ENCODE data around the gene NRIP1. TPM values are rescaled to one million over a fixed set of nuclear protein-coding genes. Genes with fewer than 3 reads are reported as not detected.

Gene NRIP1
- total RNA-seq, 1 experiment from 2014 or later: 10.4 TPM

DNA sequence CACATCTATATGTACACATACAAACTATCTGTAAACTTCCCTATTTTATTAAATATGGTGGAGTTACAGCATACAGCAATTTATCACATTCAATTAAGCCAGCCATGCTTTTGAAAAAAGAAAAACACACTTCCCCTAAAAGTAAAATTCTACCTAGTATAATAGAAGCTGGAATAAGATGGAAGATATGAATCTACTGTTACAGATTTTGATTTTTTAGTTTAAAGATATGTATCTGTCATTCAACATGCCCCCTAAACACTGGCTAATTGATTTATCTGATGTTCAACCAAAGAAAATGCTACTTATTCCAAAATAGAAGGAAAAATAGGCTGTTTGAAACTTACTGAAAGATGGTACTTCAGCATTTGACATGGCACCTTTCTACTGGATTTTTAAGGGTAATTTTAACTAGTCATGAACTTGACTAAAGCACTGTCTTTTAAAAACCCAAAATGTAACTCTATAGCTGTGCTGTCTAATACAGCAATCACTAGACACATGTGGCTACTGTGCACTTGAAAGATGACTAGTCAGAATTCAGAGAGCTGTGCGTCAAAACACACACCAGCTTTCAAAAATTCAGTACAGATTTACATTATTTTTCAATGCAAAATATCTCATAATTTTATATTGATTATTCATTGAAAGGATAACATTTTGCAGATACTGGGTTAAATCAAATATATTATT, 25.0 kb downstream of the NRIP1 start:
- H4K8ac ChIP-seq (replicated peaks; ENCODE audit: insufficient read length, low read depth, low read length): no peak overlapping the region
- H3T11ph ChIP-seq (ENCODE audit: low read length): no peak overlapping the region
- H3K4me2 ChIP-seq (ENCODE audit: insufficient read depth, insufficient read length, low read length): no peak overlapping the region
- no peaks in the 10 kb centered on the region for H3K4me1 ChIP-seq (ENCODE audit: insufficient read depth, low read length)
- peaks cover 1 to 9% (median 8%) of the 10 kb centered on the region in 3 experiments; a peak in 6 of 7 replicates for H3K36me3 Mint-ChIP-seq (ENCODE audit: insufficient read depth in 1 of 3, low read depth in 3 of 3)
- DNase-seq: no peak
- no peaks in the 10 kb centered on the region for H3K9me3 ChIP-seq (ENCODE audit: control insufficient read depth, low read depth, low read length)
- no peak overlapping the region for H3K9ac ChIP-seq (ENCODE audit: extremely low read depth, insufficient read length, low read length)
- WGBS (ENCODE audit: extremely low coverage, insufficient read length, low lambda C conversion rate): no CpG with 5 or more reads among the region's 1 CpG
- no peak overlapping the region for H3K27ac Mint-ChIP-seq
- no peak overlapping the region for H2BK120ac ChIP-seq (ENCODE audit: low read depth, low read length, poor library complexity, severe bottlenecking)
- H3K4me3 Mint-ChIP-seq: no peak overlapping the region
- no peak overlapping the region for H3K23ac ChIP-seq (ENCODE audit: insufficient read length, low read depth, low read length)
- no peaks in the 10 kb centered on the region; the same call in 1 of the 2 replicates for H3K79me2 ChIP-seq (ENCODE audit: insufficient read depth, low read length)
- H3K4me1 Mint-ChIP-seq: no peaks in the 10 kb centered on the region
- no peaks in the 10 kb centered on the region for H3K27me3 ChIP-seq (ENCODE audit: insufficient read depth, low read length)
- no peak overlapping the region for H3K27ac ChIP-seq (ENCODE audit: insufficient read length, low read depth, low read length)
- no peak overlapping the region for H2AK5ac ChIP-seq (ENCODE audit: insufficient read length, low read length)
- no peak overlapping the region for H2BK12ac ChIP-seq (ENCODE audit: insufficient read length, low read depth, low read length)
- no peak overlapping the region for H2BK20ac ChIP-seq (ENCODE audit: low read depth, low read length, poor library complexity, severe bottlenecking)
- no peak overlapping the region for H3K56ac ChIP-seq (ENCODE audit: insufficient read length, low read depth, low read length)
- no peak overlapping the region for H3K4ac ChIP-seq (ENCODE audit: low read depth, low read length)
- no peak overlapping the region for H3K18ac ChIP-seq (ENCODE audit: insufficient read length, low read depth, low read length)
- no peak overlapping the region for H3K14ac ChIP-seq (ENCODE audit: insufficient read depth, low read length)
- H4K5ac ChIP-seq (ENCODE audit: insufficient read length, low read depth, low read length): no peak overlapping the region
- no peaks in the 10 kb centered on the region for H3K79me1 ChIP-seq (ENCODE audit: insufficient read depth, low read depth, low read length, poor library complexity, severe bottlenecking)
- H2BK15ac ChIP-seq (ENCODE audit: low read depth, low read length): no peak overlapping the region
- TF ChIP-seq, protein P1, sequence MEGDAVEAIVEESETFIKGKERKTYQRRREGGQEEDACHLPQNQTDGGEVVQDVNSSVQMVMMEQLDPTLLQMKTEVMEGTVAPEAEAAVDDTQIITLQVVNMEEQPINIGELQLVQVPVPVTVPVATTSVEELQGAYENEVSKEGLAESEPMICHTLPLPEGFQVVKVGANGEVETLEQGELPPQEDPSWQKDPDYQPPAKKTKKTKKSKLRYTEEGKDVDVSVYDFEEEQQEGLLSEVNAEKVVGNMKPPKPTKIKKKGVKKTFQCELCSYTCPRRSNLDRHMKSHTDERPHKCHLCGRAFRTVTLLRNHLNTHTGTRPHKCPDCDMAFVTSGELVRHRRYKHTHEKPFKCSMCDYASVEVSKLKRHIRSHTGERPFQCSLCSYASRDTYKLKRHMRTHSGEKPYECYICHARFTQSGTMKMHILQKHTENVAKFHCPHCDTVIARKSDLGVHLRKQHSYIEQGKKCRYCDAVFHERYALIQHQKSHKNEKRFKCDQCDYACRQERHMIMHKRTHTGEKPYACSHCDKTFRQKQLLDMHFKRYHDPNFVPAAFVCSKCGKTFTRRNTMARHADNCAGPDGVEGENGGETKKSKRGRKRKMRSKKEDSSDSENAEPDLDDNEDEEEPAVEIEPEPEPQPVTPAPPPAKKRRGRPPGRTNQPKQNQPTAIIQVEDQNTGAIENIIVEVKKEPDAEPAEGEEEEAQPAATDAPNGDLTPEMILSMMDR (conservative IDR thresholded peaks at IDR 0.05): no peak
- H4K20me1 ChIP-seq (ENCODE audit: control insufficient read depth, insufficient read depth, insufficient read length): no peaks in the 10 kb centered on the region
- no peaks in the 10 kb centered on the region for H3K23me2 ChIP-seq (ENCODE audit: insufficient read length, low read depth, low read length, poor library complexity, severe bottlenecking)
- peaks cover 0 to 4% of the 10 kb centered on the region in 2 experiments; a peak in 1 of 5 replicates for H3K9me3 Mint-ChIP-seq
- no peak overlapping the region for H2BK5ac ChIP-seq (ENCODE audit: insufficient read length, low read length)
- H3K27me3 Mint-ChIP-seq (ENCODE audit: low read depth): no peaks in the 10 kb centered on the region
- no peak overlapping the region for H2AFZ ChIP-seq (ENCODE audit: low read length)
- H4K91ac ChIP-seq (ENCODE audit: insufficient read length, low read depth, low read length): no peak overlapping the region
